DMS114 treated with DMSO at 0.1 percent for 48 hours (cell line): ENCODE data around the gene CYB5B.

Source experiments
- DNase-seq: peaks from one replicate; lab custom pipeline; 2025; ENCODE audit not compliant: unreplicated experiment; lab: John Stamatoyannopoulos, UW

Gene CYB5B

DNA sequence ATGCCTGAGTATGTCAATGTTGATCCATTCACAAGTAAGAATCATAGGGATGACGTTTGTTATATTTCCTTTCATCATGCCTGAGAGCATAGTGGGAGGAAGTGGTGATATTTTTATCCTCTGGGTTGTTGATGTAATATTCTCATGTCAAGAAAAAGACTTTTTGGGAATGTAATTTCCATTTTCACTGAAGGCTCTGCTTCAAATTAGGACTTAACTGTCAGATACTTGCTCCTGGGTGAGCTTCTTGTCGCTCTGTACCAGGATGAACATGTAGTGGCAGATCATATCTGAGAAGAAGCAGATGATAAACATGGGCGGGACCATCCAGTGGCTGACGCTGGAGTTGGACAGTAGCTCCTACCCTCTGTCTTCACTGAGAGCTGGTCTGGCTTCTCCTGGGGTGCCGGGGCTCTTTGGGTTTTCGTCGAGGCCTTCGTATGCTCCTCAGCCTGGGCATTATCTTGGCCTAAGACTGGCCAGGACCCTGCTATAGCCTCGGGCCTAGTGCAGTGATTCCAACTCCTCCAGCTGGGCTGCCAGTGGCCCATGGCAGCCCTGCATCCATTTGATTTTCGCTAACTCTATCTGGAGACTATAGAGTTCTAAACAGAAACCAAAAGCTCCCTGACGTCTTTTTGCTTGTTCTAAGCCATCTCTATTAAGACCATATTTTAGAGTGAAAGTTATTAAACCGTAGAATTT is 19.7 kb downstream of the CYB5B start:
- no peak for DNase-seq

DNA sequence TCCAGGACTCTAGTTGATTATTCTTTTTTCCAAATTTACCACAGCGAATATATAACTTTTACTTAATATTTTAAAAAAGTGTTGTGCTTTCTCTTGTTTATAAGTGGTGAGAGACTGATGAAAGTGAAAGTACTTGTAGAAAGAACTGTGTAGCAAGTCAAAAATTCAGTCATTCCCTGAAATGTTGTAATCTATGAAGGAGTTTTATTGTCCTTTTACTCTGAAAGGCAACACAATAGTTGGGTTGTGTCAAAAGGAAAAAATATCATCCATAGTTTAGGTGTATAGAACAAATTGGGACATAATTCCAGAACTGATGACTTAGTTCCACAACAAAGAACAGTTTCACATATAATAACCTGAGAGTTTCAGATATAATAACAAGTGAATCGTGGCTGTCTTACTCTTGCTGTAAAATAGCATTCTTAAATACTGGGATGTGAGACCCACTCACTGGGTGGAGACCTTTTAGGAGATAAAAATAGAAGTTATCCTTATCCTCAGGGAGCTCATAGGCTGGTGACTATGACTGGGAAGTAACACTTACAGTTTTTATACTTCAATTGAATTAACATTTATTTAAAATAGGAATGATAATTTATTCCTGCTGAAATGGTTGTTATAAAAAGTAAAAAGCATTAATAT is 20.6 kb downstream of the CYB5B start:
- no peak for DNase-seq

DNA sequence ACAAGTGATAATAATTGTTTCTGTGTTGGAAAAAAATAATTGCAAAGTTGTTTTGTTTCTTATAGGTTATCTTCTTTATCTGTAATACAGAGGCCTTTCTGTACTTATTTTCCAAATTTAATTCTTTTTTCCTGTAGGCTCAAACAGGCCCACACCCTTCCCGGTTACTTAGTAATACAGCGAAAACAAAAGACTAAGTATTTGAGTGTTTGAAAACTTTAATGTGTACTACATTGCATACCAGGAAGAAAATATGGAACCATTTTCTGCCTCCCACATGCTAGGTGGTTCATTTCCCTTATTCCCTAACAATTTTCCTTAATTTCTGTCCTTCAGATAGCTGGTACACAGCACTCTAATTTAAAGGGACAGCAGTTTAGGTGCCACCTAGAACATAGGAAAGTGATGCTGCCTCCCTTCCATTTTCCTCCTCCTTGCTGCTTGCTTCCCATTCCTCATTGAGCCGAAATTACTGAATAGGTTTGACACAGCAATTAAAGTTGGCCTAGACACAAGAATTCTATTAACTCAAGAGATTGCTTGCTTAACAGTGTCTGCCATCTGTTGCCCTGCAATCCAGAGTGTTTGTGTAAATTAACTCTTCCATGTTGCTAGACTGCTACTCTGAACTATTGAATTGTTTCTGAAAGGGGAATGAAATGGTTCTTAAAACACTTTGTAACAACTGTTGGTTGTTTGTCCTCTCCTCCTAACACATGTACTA is 24.2 kb downstream of the CYB5B start:
- DNase-seq: no peak

DNA sequence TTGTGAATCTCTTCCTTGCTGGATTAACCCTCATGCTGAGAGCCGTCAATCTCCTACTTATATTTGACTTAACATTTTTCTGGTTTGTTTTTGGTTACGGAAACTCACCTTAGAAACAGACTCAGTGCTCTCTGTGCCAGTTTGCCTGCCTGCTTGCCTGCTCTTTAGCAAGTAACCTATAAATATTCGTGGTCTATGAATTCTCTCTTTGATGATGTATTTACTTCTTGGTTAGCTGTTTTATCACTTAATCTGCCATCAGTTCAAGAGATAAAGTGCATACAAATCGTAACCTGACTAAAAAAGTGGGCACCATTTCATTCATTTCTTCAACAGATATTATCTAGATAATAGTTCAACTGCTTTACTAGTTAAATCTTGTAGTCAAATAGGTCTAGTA is 26.7 kb downstream of the CYB5B start:
- no peak for DNase-seq

DNA sequence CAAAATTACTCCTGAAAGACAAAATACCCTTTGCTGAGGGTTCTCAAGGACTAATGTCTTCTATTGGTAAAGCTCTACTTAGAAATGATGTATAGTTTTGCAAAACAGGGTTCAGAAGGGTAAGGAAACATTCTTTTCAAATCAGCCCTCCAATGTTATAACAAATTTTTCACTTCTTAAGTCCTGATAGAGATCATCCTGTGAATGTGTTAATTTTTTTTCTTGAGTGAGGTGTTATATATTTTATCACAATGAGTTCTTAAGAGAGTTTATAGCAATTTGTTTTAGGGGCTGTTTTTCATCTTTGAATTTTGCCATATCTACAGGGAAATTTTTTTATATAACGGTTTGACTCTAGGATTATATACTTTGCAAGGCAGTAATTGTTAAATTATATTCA is 29.5 kb downstream of the CYB5B start:
- DNase-seq: no peak

DNA sequence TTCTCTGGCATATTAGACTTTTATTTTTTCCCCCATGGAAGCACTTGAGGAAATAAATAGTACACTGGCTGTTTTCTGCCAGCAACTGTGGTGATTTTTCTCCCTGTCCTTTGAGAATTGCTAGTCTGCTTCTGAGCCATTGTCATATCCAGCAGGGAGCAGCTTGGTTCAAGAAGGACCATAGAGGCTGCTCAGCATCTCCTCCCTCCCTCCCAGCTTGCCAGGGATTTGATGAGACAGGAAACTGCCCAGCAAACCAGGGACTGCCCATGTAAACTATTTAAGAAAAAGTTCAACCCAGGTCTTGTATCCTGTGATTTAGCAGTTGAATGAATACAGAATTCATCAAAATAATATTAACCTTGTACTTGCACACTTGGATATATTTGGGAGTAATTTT is 39.5 kb downstream of the CYB5B start:
- DNase-seq: no peak

DNA sequence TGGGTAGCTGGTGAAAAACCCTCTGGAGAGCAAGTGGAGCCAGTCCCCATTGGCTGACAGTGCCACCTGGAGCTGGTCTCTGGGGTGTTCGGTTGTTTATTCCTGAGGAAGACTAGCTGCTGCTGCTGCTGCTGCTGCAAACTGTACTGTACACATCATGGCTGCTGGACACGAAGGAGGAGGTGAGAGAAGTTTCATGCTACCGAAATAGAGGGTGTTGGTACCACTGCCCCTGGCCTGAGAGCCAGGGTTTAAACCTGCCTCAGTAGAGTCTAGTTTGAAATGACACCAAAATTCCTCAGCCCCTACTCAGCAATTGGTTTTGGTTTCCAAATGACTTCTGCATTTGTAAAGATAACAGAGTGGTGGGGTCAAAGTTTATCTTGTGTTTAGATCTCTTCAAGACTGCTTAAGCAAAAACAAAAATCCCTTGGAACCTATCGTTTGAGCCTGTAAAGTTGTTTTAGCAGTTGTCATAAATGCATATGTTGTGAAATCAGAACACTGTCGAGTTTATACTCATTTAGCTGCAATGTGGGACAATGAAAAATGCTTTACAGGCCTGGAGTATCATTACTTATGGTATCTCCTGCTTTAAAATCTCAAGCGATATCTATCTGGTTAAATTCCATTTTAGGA is 40.8 kb downstream of the CYB5B start:
- DNase-seq: no peak

DNA sequence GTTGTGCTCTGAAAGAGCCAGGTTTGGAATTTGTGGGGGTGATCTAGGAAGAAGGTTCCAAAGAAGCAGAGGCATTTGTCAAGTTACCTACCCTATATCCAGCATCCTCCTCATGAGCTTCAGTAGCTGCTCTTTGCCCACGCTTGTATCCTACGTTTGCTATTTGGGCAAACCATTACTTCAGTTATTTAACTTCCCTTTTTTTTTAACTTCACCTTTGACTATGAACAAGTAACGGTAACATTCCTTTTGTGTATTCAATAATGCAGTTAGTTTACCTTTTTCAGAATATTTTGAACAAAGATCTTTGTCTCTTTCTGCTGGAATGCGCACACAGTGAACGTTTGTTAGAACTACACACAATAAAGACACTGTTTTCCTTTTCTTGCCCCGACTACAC is 41.5 kb downstream of the CYB5B start:
- DNase-seq: no peak

DNA sequence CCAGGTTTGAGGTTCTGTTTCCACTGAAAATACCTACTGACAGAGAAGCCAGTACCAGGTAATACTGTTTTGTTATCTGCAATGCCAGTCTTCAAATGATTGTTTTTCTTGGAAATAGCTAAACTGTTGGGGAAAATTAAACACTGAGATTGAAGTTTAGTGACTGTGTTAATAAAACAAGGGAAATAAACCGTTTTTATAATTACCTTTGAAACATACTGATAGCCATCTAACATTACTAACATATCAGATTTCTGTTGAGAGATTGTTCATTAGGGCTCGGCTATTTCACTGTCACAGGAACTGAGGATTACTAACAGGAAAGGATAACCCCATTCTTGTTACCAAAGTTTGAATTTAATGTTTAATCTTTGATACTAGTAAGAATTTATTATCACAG is 42.1 kb downstream of the CYB5B start:
- DNase-seq: no peak

DNA sequence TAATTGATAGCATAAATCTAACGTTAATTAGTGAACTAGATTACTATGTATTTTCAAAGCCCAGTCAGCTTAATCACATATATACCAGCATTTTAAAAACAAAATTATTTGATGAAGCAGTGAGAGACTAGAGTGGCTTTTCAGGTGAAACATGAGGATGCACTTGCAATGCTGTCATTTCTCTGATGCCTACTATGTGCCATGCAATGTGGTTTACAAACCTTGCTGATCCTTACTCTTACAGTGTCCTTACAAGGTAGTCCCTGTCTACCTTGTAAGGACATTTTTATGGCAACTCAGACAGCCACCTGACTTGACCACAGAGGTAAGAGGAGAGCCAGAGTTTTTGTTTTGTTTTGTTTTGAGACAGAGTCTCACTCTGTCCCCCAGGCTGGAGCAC is 42.7 kb downstream of the CYB5B start:
- DNase-seq: no peak

DNA sequence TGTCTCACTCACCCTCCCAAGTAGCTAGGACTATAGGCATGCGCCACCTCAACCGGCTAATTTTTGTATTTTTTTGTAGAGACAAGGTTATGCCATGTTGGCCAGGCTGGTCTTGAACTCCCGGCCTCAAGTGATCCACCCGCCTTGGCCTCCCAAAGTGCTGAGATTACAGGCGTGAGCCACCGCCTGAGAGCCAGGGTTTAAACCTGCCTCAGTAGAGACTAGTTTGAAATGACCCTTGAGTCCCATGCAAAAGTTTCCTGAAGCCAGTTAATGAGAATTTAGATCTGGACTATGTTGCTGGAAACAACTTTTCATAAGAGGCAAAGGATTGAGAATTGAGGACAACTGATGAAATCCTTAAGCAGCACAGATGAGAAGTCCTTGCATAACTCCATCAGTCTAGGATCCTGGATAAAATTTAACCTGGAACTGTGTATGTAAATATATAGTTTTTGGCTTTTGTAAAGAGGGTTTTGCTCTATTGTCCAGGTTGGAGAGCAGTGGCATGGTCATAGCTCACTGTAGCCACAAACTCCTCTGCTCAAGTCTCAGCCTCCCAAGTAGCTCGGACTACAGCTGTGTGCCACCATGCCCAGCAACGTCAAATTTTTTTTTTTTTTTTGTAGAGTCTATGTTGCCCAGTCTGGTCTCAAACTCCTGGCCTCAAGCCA is 43.2 kb downstream of the CYB5B start:
- DNase-seq: no peak

DNA sequence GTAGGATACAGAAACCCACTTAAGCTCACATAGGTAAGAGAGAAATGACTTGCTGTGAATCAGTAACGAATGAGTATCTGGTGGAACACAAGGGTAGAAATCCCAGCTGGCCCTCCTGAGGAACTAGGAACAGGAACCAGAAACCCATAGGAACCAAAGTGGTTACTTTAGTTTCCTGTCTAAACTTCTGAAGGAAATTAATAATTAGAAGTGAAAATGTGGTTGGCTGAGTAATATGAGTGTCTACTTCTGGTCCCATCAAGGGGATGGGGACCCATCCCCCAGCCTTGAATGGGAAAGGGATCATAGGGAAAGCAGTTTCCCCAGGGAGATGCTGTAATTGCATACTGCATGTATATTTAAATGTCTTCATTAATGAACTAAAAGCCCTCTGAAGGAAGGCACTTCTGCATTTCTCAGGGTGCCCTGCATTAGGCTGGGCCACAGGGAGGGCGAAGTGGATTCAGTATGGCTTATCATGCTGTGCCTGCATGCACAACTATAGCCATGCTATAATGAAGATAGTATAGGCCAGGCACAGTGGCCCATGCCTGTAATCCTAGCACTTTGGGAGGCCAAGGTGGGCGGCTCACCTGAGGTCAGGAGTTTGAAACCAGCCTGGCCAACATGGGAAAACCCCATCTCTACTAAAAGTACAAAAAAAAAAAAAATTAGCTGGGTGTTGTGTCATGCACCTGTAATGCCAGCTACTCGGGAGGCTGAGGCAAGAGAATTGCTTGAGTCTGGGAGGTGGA is 45.6 kb downstream of the CYB5B start:
- DNase-seq: no peak

DNA sequence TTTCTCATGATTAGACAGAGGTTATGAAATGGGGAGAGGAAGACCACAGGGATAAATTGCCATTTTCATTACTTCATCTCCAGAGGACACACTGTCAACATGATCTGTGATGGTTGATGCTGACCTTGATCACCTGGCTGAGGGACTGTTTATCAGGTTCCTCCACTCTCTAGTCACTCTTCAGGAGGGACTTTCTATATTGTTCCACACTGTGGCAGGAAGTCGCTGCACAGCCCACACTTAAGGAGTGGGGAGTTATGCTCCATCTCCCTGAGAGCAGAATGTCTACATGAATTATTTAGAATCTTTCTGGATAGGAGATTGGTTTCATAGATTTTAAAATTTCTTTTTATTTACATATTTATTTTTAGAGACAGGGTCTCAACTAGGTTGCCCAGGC is 46.7 kb downstream of the CYB5B start:
- DNase-seq: no peak

DNA sequence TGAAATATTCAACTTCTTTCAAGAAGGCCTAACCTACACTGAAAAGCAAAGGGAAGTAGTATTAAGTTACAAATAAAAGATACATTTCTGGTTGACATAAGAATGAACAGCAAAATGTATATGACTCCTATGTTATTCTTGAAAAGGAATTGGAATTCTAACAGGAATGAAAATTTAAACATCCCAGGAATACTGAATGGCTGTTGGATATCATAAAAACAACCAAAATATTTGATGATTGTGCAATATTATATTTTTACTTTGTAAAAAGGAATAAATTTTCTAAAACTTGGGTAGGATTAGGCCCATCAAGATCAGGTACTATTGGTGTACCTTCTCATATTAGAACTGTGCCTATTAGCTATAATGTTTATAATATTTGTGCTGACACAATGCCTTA is 50.0 kb downstream of the CYB5B start:
- DNase-seq: no peak

DNA sequence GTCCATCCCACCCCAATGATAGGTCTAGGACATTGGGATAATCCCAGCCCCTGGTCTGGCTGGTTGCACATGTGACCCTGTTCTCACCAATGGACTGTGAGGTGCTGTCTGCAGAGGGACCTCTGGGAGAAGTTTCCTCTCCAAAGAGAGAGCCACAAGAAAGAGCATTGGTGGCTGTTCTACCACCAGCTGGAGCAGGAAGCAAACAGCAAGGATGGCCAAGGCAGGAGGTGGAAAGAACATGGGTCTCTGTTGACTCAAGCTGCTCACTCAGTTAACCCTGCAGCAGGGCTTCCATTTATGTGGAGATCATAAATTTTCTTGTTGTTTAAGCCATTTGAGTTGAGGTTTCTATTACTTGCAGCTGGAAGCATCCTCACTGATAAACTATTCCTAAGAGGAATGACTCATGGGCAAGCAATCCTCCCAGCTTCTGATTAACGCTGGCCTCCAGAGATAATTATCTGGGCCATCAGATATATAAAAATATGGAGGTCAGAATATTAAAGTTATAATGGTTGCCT is 52.6 kb downstream of the CYB5B start:
- DNase-seq: no peak

DNA sequence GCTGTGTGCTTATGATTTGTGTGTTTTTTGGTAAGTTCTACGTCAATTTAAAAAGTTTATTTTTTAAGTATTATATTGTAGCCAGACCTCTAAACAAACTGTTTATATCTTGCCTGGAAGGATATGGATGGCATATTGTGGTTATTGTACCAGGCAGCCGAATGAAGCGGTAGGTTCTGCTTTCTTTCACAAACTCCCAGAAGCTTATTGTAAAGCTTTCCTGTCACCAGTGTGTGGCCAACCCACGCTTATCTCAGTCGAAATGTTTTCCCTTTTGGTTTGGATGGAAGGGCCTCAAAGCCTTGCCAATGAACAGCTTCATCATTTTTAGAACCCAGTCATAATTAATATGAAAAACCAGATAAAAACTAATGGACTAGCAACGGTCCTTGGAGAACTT is 53.1 kb downstream of the CYB5B start:
- no peak for DNase-seq

DNA sequence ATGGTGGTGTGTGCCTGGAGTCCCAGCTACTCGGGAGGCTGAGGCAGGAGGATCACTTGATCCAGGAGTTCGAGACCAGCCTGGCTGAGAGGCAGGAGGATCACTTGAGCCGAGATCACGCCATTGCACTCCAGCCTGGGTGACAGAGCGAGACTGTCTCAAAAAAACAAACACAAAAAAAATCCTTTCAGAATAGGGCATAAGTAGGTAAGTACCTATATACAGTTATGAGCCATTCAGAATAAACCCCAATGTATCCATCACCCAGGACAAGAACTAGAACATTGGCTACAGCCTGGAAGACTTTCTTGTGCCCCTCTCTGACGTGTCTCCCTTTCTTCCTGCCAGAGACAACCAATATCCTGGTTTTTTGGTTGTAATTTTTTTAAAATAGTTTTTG is 54.3 kb downstream of the CYB5B start:
- DNase-seq: no peak

DNA sequence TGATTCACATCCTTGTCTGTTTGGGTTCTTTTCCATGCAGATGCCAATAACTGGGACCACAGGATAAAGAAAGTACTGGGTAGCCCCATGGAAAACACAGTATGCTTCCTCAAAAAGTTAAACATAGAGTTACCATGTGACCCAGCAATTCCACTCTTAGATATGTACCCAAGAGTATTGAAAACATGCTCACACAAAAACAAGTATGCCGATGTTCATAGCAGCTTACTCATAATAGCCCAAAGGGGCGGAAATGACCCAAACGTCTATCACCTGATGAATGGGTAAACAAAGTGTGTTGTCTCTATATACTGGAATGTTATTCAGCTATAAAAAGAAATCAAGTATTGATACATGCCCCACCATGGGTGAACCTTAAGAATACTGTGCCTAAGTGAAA is 55.4 kb downstream of the CYB5B start:
- DNase-seq: no peak

DNA sequence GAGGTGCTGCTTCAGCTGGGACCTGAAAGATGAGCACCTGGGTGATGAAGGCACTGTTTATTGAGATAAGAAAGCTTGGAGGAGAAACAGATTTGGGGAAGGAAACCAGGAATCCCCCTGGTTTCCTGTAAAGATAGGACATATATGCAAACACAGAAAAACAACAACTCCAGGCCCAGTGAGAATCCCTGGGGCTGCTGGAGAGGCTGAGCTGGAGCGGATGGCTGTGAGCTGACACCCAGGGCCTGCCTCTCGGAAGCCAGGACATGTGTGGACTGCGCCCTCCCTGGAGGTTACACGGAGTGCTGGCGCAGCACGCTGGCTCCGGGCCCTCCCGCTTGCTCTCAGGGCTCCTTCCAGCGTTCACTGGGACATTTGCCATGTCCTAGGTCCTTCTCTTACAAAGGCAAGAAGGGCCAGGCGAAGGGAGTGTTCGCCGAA is 57.5 kb downstream of the CYB5B start:
- DNase-seq: no peak

DNA sequence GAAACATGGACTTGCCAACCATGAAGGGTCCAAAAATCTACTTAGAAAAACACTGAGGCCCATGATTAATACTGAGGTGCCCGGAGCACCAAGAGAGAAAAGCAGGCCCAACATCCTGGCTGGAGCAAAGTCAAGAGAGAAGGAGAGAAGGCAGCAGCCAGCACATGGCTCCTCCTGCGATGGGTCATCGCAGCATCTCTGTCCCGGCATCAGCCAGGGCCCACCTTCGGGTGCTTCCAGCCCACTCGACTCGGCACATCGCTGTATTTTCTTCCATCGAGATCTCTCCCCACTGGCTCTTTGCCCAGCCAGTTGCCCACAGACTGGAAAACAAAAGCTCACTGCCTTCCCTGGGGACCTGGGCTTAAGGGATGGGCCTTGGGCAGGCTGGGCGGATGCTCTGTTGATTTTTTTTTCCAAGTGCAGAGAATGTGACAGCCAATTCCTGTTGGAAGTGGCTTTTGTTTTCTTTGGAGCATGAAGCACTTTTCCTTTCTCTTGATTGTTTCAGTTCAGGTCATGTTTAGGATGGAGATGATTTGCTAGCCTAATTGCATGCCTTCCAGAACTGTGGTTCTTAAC is 58.1 kb downstream of the CYB5B start:
- DNase-seq: no peak
